K562 (cell line): Measurements from ENCODE around the gene HBM. TPM values are rescaled to one million over a fixed set of nuclear protein-coding genes. Genes with fewer than 3 reads are reported as not detected.

Source experiments
- MECOM ChIP-seq: fragments of 250-450 bp; sonication (Bioruptor Pico); IDR thresholded peaks from 2 replicates; pipeline ENCODE4 v1.8.0; 2022; ENCODE audit warnings: inconsistent platforms
- MTF1 ChIP-seq: fragments of 250-450 bp; sonication (Bioruptor Pico); IDR thresholded peaks from 2 replicates; pipeline ENCODE4 v1.9.0; 2021; ENCODE audit warnings: moderate library complexity, mild to moderate bottlenecking, inconsistent platforms, borderline replicate concordance
- SMAD2 ChIP-seq: fragments of 150-350 bp; IDR thresholded peaks from 2 replicates; pipeline ENCODE4 v1.6.1; 2014; ENCODE audit warnings: low read depth, mild to moderate bottlenecking, low read length
- ZFP1 ChIP-seq: fragments of 450-650 bp; formaldehyde crosslinking; IDR thresholded peaks from 2 replicates; pipeline ENCODE4 v1.4.0; 2020; ENCODE audit warnings: mild to moderate bottlenecking, mixed read lengths
- ZMIZ1 ChIP-seq, 2 experiments: fragments of 150-350 bp in 1 of 2; IDR thresholded peaks; 2 replicates each; pipeline ENCODE4 v1.6.1; 2012 to 2016; ENCODE audit warnings: low read depth in 2 of 2, low read length in 2 of 2, mild to moderate bottlenecking in 1 of 2, moderate library complexity in 1 of 2
- polyA plus RNA-seq, 8 experiments: library from polyadenylated mRNA; depleted of rRNA in 4 of 8; stranded (reverse) in 5 of 8; unstranded in 3 of 8; fragments of >200 nt; fragmentation: Nextera tagmentation in 2 of 8; fragmentation: Illumina TruSeq in 1 of 8; extraction: Ambion mirVana in 2 of 8; extraction: Trizol in 1 of 8; gene quantifications; 2 replicates each; pipeline versions ENCODE4 v1.2.1 to v1.2.3, GENCODE V29; 2011 to 2014; ENCODE audit warnings: inconsistent platforms in 1 of 8, missing spikeins in 1 of 8
- total RNA-seq, 7 experiments: library from RNA; depleted of rRNA in 6 of 7; stranded (reverse); fragments of >200 nt in 6 of 7; fragmentation: Illumina TruSeq in 2 of 7; extraction: Trizol in 2 of 7; gene quantifications; 2 replicates each; pipeline versions ENCODE4 v1.2.1 to v1.2.3, GENCODE V29; 2011 to 2021; ENCODE audit warnings: low replicate concordance in 1 of 7
- TF ChIP-seq, protein P1 (sequence below): sonication (generic); formaldehyde crosslinking; IDR thresholded peaks from 2 replicates; pipeline ENCODE4 v1.8.0; 2022; ENCODE audit warnings: mild to moderate bottlenecking, missing genetic modification reagents
- TF ChIP-seq, protein P2 (sequence below): fragments of 250-450 bp; sonication (Bioruptor Pico); IDR thresholded peaks from 2 replicates; pipeline ENCODE4 v1.4.0; 2020; ENCODE audit warnings: mild to moderate bottlenecking, moderate library complexity, borderline replicate concordance
- TF ChIP-seq, protein P3 (sequence below): fragments of 450-650 bp; IDR thresholded peaks from 2 replicates; pipeline ENCODE4 v1.6.1; 2016; ENCODE audit warnings: mild to moderate bottlenecking, moderate library complexity

The HBM gene
- total and polyA plus RNA-seq, 9 of the 15 experiments (the other 6 are each of a cell fraction or from before 2014, with no cell fraction given): not detected

DNA sequence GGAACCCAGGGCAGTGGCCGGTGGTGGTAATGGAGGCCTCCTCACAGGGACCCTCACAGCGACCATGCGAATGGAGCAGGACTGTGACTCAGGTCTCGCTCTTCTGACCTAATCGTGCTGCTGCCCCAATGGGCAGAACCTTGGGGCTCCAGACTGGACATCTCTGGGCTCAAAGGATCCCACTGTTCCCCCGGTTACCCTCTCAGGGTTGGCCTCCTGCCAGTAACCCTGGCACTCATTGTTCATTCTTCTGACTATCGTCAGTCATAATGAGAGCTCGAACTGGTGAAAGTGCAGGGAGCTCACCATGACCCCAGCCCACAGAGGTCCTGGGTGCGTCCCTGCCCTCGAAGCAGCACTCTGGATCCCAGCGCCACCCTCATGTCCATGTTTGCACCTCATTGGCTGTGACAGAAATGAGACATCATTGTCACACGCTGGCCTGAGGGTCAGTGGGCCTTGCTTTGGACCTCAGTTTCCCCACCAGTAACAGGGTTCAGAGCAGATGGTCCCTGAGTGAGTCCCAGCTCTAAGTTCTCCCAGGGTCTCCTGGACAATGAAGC is 23.3 kb upstream of the HBM start (continued):
- TF ChIP-seq ZMIZ1 (IDR thresholded peaks at IDR 0.05; ENCODE audit: low read depth in 2 of 2, low read length in 2 of 2) (no peak), SMAD2 (no peak), MTF1 (CRISPR knock-in tag) (no peak), MECOM (CRISPR knock-in tag) (no peak), ZFP1 (CRISPR knock-in tag) (no peak)
- TF ChIP-seq, protein P1, sequence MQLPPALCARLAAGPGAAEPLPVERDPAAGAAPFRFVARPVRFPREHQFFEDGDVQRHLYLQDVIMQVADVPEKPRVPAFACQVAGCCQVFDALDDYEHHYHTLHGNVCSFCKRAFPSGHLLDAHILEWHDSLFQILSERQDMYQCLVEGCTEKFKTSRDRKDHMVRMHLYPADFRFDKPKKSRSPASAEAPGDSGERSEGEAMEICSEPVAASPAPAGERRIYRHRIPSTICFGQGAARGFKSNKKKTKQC (CRISPR knock-in tag): peak; percentile 18; the same call in 1 of the 2 replicates
- TF ChIP-seq, protein P2, sequence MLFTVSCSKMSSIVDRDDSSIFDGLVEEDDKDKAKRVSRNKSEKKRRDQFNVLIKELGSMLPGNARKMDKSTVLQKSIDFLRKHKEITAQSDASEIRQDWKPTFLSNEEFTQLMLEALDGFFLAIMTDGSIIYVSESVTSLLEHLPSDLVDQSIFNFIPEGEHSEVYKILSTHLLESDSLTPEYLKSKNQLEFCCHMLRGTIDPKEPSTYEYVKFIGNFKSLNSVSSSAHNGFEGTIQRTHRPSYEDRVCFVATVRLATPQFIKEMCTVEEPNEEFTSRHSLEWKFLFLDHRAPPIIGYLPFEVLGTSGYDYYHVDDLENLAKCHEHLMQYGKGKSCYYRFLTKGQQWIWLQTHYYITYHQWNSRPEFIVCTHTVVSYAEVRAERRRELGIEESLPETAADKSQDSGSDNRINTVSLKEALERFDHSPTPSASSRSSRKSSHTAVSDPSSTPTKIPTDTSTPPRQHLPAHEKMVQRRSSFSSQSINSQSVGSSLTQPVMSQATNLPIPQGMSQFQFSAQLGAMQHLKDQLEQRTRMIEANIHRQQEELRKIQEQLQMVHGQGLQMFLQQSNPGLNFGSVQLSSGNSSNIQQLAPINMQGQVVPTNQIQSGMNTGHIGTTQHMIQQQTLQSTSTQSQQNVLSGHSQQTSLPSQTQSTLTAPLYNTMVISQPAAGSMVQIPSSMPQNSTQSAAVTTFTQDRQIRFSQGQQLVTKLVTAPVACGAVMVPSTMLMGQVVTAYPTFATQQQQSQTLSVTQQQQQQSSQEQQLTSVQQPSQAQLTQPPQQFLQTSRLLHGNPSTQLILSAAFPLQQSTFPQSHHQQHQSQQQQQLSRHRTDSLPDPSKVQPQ (CRISPR knock-in tag): no peak
- TF ChIP-seq, protein P3, sequence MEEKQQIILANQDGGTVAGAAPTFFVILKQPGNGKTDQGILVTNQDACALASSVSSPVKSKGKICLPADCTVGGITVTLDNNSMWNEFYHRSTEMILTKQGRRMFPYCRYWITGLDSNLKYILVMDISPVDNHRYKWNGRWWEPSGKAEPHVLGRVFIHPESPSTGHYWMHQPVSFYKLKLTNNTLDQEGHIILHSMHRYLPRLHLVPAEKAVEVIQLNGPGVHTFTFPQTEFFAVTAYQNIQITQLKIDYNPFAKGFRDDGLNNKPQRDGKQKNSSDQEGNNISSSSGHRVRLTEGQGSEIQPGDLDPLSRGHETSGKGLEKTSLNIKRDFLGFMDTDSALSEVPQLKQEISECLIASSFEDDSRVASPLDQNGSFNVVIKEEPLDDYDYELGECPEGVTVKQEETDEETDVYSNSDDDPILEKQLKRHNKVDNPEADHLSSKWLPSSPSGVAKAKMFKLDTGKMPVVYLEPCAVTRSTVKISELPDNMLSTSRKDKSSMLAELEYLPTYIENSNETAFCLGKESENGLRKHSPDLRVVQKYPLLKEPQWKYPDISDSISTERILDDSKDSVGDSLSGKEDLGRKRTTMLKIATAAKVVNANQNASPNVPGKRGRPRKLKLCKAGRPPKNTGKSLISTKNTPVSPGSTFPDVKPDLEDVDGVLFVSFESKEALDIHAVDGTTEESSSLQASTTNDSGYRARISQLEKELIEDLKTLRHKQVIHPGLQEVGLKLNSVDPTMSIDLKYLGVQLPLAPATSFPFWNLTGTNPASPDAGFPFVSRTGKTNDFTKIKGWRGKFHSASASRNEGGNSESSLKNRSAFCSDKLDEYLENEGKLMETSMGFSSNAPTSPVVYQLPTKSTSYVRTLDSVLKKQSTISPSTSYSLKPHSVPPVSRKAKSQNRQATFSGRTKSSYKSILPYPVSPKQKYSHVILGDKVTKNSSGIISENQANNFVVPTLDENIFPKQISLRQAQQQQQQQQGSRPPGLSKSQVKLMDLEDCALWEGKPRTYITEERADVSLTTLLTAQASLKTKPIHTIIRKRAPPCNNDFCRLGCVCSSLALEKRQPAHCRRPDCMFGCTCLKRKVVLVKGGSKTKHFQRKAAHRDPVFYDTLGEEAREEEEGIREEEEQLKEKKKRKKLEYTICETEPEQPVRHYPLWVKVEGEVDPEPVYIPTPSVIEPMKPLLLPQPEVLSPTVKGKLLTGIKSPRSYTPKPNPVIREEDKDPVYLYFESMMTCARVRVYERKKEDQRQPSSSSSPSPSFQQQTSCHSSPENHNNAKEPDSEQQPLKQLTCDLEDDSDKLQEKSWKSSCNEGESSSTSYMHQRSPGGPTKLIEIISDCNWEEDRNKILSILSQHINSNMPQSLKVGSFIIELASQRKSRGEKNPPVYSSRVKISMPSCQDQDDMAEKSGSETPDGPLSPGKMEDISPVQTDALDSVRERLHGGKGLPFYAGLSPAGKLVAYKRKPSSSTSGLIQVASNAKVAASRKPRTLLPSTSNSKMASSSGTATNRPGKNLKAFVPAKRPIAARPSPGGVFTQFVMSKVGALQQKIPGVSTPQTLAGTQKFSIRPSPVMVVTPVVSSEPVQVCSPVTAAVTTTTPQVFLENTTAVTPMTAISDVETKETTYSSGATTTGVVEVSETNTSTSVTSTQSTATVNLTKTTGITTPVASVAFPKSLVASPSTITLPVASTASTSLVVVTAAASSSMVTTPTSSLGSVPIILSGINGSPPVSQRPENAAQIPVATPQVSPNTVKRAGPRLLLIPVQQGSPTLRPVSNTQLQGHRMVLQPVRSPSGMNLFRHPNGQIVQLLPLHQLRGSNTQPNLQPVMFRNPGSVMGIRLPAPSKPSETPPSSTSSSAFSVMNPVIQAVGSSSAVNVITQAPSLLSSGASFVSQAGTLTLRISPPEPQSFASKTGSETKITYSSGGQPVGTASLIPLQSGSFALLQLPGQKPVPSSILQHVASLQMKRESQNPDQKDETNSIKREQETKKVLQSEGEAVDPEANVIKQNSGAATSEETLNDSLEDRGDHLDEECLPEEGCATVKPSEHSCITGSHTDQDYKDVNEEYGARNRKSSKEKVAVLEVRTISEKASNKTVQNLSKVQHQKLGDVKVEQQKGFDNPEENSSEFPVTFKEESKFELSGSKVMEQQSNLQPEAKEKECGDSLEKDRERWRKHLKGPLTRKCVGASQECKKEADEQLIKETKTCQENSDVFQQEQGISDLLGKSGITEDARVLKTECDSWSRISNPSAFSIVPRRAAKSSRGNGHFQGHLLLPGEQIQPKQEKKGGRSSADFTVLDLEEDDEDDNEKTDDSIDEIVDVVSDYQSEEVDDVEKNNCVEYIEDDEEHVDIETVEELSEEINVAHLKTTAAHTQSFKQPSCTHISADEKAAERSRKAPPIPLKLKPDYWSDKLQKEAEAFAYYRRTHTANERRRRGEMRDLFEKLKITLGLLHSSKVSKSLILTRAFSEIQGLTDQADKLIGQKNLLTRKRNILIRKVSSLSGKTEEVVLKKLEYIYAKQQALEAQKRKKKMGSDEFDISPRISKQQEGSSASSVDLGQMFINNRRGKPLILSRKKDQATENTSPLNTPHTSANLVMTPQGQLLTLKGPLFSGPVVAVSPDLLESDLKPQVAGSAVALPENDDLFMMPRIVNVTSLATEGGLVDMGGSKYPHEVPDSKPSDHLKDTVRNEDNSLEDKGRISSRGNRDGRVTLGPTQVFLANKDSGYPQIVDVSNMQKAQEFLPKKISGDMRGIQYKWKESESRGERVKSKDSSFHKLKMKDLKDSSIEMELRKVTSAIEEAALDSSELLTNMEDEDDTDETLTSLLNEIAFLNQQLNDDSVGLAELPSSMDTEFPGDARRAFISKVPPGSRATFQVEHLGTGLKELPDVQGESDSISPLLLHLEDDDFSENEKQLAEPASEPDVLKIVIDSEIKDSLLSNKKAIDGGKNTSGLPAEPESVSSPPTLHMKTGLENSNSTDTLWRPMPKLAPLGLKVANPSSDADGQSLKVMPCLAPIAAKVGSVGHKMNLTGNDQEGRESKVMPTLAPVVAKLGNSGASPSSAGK: peak; percentile 39; the same call in 1 of the 2 replicates
